ENCODE measurements around the gene OR13C8. TPM values are rescaled to one million over a fixed set of nuclear protein-coding genes. Genes with fewer than 3 reads are reported as not detected.

OR13C8 gene
- total RNA-seq: not detected in 2 replicates

GRCh38 chr9:104568868-104569267 lies at the start of gene OR13C8:
Gene OR13C8 (plus strand): TSS chr9:104569168. CDS start chr9:104569168, 0 bp downstream.

GRCh38 chr9:104527109-104527508 lies 41.9 kb upstream of the OR13C8 start, which contains the start of gene OR13C4:
Gene OR13C4 (minus strand): TSS chr9:104527209. CDS start chr9:104527209, 0 bp downstream.

GRCh38 chr9:104536756-104537155 lies 32.2 kb upstream of the OR13C8 start, which contains the start of gene OR13C3:
Gene OR13C3 (minus strand): TSS chr9:104536856. CDS start chr9:104536723, 133 bp downstream.

GRCh38 chr9:104599313-104599712 lies 30.3 kb downstream of the OR13C8 start, which contains the start of gene OR13C5:
Gene OR13C5 (minus strand): TSS chr9:104599413. CDS start chr9:104599413, 0 bp downstream.

GRCh38 chr9:104605527-104605926 lies 36.6 kb downstream of the OR13C8 start, which contains the start of gene OR13C2:
Gene OR13C2 (minus strand): TSS chr9:104605627. CDS start chr9:104605627, 0 bp downstream.

GRCh38 chr9:104618104-104618503 lies 49.1 kb downstream of the OR13C8 start, which contains the start of gene OR13C9:
Gene OR13C9 (minus strand): TSS chr9:104618204. CDS start chr9:104618204, 0 bp downstream.

Other genes starting within 250 kb of the OR13C8 start
- gene OR13F1, start 64.9 kb upstream of the OR13C8 start, total RNA-seq: not detected in 2 replicates
- gene OR13C4, start 42.0 kb upstream of the OR13C8 start, total RNA-seq: not detected in 2 replicates
- not detected in 2 replicates for gene OR13C3, start 32.3 kb upstream of the OR13C8 start, total RNA-seq
- gene OR13C5, start 30.2 kb downstream of the OR13C8 start, total RNA-seq: not detected in 2 replicates
- gene OR13C2, start 36.5 kb downstream of the OR13C8 start, total RNA-seq: not detected in 2 replicates
- gene OR13C9, start 49.0 kb downstream of the OR13C8 start, total RNA-seq: not detected in 2 replicates
- gene OR13D1, start 125.3 kb downstream of the OR13C8 start, total RNA-seq: not detected in 2 replicates
- 33.1 and 35.9 TPM in 2 replicates for gene NIPSNAP3A, start 178.5 kb downstream of the OR13C8 start, total RNA-seq
- gene NIPSNAP3B, start 195.0 kb downstream of the OR13C8 start, total RNA-seq: 0.66 and 2.2 TPM in 2 replicates

Data from uterine smooth muscle cell (primary cell).